Cortex of kidney (tissue), 1 donor: ENCODE results near the gene IQGAP2.

Experiments used
- DNase-seq: peaks from one replicate; lab custom pipeline; 2025; lab: John Stamatoyannopoulos, UW

Gene IQGAP2

DNA sequence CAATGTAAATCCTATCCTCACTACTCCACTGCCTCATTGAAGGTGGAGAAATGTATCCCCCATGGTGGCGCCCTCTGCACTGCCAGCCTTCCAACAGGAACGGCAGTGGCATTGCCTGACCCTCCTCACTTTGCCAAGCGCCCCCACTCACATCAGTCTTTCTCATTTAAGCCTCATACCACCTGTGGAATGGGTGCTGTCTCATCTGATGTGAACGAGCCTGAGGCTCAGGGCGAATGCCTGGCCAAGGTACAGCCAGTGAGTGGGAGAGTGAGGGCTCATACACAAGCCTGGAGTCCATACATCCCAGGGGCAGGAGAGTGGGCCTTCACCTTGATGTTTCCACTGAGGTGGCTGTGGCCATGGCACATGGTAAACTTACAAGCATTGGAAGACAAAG is 209.9 kb downstream of the IQGAP2 start:
- DNase-seq = no peak

- DNase-seq = no peak
Observed at GRCh38 chr5:76615759-76616158, 212.7 kb downstream of the IQGAP2 start.

DNA sequence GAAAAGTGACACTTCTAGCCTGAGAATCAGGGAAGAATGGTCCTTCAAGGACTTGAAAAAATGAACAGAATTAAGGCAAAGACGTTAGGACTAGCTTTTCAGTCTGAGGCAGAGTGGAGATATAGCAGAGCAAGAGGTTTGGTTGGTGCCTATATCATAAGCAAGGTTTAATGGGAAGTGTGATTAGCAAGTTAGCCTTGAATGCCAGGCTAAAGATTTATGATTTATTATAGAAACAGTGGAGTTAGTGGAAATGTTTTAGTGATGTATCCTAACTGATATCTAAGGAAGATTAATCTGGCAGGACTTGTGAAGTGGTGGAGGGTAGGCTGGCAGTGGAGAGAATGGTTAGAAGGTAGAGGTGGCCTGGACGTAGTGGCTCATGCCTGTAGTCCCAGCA is 213.1 kb downstream of the IQGAP2 start:
- DNase-seq = no peak

DNA sequence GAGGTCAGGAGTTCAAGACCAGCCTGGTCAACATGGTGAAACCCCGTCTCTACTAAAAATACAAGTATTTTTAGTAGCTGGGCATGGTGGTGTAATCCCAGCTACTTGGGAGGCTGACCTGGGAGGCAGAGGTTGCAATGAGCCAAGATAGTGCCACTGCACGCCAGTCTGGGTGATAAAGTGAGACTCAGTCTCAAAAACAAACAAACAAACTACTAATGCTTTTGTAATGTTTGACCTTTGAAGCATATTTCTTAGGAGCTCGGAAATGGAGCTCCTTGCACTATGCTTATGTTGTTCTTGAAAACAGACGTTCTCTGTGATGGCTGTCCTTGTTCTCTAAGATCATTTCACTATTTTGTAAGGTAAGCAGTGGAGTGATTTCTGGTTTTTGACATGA is 214.1 kb downstream of the IQGAP2 start:
- no peak for DNase-seq

DNA sequence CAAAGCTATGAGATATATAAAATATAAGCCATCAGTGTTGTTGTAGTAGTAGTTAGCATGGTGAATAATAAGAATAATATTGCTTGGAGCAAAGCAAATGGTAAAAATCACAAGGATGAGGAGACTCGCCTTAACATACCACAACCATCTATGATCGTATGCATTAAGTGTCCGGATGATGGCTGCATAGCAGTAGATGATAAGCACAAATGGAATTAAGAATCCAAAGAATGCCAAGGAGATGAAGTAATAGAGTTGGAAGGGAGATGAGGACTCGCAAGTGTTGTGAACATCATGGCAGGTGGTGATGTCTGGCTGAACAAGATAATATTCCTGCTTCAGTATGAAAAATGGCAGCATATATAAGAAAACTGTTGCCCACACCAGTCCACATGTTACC is 214.6 kb downstream of the IQGAP2 start:
- no peak for DNase-seq

DNA sequence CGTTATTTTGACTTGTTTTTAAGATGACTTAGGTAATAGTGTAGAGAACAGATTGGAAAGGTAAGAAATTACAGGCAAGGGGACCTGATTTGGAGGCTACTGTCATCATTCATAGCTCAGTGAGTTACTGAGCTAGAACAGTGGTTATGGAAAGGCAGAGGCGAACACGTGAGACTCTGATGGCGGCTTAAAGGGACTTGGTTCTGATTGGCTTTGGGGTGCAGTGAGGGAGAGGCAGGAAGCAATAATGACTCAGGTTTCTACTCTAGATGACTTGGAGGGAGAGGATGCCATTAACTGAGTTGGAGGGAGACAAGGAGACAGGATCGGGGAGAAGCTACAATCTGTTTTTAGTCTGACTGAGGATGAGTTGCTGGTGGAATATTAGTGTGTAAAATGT is 217.1 kb downstream of the IQGAP2 start:
- DNase-seq = no peak

- no peak for DNase-seq
Observed at GRCh38 chr5:76622076-76622475, 219.0 kb downstream of the IQGAP2 start.

DNA sequence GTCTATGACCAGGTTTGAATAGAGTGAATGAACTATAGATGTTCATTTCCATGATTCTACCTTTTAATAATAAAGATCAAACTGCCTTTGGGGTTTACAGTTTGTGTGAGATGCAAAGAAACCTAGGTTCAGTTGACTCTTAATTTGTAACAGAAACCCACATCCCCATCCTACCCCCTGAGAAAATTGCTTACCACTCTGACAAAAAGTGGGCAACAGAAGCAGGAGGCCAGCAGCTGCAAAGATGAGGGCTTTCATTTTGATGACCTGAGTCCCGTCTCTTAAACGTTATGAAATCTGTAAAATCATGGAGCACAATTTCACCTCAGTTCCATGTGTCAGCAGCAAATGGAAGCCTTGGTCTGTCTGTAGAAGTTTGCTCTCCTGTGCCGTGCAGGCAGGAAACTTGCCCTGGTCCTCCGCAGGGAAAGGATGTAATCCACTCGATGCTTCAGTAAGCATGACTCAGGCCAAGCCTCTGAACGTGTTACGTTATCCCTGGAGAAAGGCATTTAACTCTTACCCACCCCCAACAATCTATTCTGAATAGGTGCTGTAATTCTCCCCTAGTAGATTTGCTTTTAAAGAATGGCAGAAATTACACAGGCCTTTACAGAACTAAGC is 220.0 kb downstream of the IQGAP2 start, which contains the start of gene F2RL2:
Gene F2RL2 (minus strand): TSS at position 431 of the 624 bp plus-strand sequence. CDS start 173 bp downstream, at position 258.
- DNase-seq = no peak

DNA sequence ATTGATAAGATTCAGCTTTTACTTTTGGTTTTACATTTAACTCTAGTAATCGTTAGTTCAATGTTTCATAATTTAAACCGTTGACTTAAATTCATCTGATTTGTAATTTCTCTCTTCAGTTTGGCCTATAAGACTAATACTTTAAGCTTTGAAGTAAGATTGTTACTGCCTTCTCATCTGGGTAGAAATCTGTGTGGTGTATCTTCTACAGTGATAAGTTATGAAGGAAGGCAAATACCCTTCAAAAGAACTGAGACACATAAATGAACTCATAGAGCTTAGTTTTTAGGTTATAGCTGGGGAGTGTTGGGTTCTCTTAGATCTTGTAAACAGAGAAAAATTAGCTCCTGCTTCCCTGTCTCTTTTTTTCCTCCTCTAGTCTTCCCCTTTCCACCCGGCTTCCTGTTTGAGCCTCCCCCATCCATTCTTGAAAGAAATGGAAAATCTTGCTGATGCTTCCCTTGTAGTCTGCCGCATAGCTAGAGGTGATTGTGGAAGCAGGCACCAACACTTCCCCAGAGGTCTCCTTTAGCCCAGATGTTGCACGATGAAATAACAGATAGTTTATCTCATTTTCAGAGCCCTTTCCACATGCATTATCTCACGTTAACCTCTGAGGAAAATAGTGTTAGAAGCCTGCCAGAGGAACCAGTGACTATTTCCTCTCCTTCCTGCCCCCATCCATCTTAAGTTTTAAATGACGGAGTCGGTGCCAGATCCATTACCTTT is 222.2 kb downstream of the IQGAP2 start:
- no peak for DNase-seq

GRCh38 chr5:76626738-76627137 is 223.7 kb downstream of the IQGAP2 start:
- DNase-seq = no peak

DNA sequence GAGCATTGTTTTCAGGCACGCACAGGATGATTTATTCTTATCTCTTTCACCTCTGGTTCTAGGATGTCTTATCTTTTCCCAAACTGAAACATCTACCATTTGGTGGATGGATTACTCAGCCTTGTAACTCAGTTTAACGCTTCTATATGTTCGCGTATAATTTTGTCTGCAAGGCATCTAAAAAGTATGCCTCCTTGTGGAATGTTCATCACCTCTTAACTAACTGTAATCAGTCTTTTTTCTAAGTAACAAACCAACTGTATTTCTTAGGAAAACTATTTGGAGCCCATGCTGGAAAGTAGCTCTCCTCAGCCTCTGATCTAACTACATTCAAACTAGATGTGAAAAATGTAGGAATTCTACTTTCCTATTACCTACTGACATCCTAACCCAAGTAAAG is 231.6 kb downstream of the IQGAP2 start:
- no peak for DNase-seq

GRCh38 chr5:76637490-76637889 is 234.4 kb downstream of the IQGAP2 start:
- DNase-seq = no peak

- DNase-seq = no peak
Observed at GRCh38 chr5:76638479-76638878, 235.4 kb downstream of the IQGAP2 start.

DNA sequence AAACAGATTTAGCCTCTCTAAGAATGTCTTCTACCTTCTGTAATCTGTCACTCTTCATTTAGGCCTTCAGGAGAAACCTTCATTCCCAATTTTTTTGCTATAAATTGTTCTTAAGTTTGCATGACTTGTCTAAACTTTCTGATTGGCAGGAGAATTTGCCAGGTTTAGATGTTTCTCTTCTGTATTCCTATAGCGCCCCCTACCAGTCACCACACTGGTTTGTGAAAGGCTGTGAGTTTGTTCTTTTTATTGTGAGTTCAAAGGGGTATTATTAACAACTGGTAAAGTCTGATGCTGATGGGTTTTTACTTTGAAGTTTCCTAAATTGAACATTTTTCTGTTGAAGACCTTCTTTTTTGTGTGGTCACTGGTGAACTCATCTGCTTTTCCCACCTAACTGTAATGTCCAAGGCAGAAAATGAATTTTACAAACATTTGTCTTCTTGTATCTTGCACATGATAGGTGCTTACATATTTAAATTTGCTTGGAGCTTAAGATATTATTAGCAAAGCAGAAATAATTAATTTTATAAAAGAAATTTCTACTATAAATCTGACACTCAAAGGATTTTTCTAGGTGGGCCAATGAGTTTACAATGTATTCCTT is 238.5 kb downstream of the IQGAP2 start:
- DNase-seq = no peak

GRCh38 chr5:76642390-76643040 is 239.4 kb downstream of the IQGAP2 start:
- no peak for DNase-seq

GRCh38 chr5:76643371-76643770 is 240.3 kb downstream of the IQGAP2 start:
- no peak for DNase-seq

- DNase-seq = no peak
Observed at GRCh38 chr5:76649140-76649539, 246.1 kb downstream of the IQGAP2 start.

DNA sequence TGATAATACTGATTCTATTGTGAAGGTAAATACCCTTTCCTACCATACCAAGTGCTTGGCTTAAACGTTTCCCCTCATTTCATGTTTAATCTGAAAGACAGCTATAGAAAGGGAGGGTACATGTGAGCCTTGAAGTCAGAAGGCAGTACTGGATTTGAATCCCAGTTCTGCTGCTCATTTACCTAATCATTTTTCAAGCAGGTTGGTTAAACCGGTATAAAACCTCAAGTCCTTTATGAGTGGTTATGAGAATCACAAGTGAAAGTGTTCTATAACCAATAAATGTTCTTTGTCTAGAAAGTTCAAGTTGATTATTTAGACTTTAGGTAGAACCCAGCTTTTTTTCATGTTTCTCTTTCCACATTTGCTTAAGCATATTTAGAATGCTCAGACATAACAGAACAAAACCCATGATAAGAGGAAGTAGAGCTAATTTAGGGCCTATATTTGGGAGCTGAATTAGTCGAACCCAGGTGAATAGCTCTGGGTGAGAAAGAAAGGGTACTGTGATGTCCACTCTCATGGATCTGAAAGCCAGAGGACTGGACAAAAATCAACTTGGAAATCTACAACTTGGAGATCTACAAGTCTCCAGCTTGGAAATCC is 249.8 kb downstream of the IQGAP2 start:
- no peak for DNase-seq

DNA sequence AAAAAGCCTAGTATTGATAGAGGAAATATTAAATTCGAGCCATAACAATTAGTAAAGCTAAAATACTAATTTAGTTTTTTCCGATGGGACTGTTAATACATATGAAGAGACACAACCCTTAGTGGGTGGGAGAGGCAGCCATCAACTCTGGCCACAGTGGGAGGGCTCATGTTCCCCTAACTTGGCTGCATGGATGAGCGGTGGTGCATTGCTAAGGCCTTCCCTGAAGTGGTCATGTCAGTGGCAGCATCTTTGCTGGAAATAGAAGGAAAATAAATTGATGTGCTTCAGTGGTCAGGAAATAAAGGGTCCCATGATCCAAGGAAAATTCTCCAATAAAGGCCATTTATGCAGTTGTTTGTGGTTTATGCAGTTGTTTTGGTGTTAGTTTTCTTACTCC is 254.0 kb downstream of the IQGAP2 start:
- no peak for DNase-seq

GRCh38 chr5:76657683-76658311 is 254.7 kb downstream of the IQGAP2 start:
- no peak for DNase-seq

DNA sequence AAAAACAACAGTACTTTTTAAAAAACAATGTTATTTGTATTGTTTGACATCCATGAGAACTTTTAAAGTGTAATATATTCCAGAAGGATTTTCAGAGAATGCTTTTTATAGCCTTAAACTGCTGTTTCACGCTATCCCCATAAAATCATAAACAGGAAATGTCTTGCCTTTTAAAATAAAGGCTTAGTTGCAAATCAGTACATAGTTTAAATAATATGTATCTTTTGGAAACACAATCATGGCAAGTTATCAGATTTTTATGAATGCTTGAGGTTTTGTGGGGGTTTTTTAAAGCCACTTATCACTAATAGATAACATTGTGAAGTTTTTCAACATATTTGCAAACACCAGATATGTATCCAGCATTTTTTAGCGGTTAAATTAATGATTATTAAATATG is 257.3 kb downstream of the IQGAP2 start:
- no peak for DNase-seq

- no peak for DNase-seq
Observed at GRCh38 chr5:76662521-76662920, 259.4 kb downstream of the IQGAP2 start.
